Stimulated activated CD8-positive, alpha-beta memory T cell treated with anti-CD3 and anti-CD28 coated beads, Interleukin-7, amount 100 ng/mL, for 48 hours (primary cell): Measurements from ENCODE around the gene TENT5C.
"Not testable (repeated sequence)": the region's sequence is repeated elsewhere in the genome, so short reads cannot be mapped to it uniquely, and the experiment has no call there.

Experiments used
- DNase-seq, 2 donors: peaks; one replicate each; pipeline ENCODE4 v3.0.0-alpha.2; 2020; ENCODE audit warnings: low read depth in 1 of 2; ENCODE audit errors: extremely low read depth in 1 of 2

Gene TENT5C

GRCh38 chr1:117605774-117606648 is at the start of gene TENT5C:
Gene TENT5C (plus strand): TSS chr1:117606048. CDS start chr1:117622869, 16,821 bp downstream.
- peak; percentile 93 to 96 for DNase-seq

DNA sequence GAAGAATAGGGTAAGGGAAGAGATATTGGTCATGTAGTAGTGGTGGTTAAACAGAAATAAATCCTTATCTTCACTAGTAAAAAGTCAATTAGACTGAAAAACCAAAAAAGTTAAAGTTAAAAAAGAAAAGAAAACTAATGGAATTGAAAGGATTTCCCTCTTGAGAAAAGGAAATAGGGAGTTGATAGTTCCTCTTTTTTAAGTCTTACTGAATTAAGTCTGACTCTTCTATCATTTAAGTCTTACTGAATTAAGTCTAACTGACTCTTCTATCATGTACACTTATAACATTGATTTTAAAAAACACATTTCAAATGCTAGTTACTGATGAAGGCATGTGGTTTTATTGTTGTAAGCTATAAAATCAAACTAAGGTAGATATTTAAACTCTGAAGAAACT is 49.5 kb upstream of the TENT5C start:
- DNase-seq = no peak

GRCh38 chr1:117556976-117557375 is 48.9 kb upstream of the TENT5C start:
- no peak for DNase-seq

- DNase-seq = not testable (repeated sequence)
Measured at GRCh38 chr1:117558451-117558850, 47.4 kb upstream of the TENT5C start.

- DNase-seq = no peak
Measured at GRCh38 chr1:117559139-117559538, 46.7 kb upstream of the TENT5C start.

DNA sequence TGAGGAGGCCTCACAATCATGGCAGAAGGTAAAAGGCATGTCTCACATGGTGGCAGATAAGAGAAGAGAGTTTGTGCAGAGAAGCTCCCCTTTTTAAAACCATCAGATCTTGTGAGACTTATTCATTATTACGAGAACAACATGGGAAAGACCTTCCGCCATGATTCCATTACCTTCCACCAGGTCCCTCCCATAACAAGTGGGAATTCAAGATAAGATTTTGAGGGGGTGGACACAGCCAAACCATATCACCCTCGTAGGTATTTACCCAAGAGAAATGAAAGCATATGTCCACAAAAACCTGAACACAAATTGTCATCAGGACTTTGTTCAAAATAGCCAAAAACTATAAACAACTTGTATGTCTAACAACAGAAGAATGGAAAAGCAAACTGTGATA is 45.9 kb upstream of the TENT5C start:
- no peak for DNase-seq

DNA sequence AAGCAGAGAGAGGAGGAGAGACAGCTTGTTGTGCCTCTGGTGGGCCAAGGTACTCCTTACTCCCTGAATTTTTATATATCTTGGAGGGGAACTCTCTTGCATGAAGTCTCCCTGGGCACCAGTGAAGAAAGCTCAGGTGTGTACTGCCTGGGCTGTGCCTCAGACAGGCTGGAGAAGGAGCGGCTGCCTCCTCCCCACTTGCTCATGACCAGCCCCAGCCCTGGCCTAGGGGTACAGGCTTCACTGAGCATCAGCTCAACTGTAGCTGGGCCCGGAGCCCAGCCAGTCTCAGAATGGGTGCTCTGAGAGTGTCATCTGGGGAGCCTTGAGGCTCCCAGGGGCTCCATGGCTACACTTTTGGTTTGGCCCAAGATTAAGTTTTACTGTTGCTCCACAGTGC is 44.8 kb upstream of the TENT5C start:
- DNase-seq = no peak

- no peak for DNase-seq
Measured at GRCh38 chr1:117561551-117561950, 44.3 kb upstream of the TENT5C start.

DNA sequence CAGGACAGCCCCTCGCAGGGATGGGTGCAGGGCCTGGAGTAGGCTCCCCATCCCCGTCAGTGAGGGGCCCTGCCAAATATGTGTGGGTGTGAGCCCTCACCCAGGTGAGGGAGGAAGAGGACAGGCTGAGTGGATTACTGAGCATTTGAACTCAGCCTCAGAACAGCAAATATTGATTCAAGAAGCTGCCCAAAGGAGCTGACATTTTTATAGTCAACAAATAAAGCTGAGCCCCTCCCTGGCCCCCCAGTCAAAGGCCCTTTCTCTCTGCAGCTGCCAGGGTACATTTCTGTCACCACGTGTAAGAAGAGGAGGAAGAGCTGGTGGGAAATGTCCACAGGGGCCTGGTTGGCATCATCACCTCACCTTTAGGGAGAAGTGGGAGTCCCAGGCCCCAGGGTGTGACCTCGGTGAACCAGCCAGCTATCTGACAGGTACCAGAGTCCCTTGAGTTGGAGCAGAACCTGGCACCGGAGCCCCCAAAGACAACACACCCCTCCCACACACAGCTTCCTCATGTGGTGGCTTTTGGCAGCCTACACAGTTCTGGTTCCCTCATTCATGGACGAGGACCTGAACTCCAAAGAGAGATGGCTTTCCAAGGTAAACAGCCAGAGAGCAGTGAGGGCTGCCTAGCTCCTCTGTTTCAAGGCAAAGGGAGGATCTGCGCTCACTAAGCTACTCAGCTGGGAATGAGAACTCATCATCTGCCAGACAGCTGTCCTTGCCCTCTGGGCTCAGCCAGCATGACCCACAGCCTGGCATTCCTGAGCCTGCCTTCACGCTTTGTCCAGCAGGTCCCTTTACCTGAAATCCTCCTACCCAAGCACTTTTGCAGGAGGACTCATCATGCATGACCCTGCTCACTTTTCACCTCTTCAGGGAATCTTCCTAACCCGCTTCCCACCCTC is 43.0 kb upstream of the TENT5C start:
- no peak for DNase-seq

- no peak for DNase-seq
Measured at GRCh38 chr1:117563492-117563875, 42.4 kb upstream of the TENT5C start.

GRCh38 chr1:117564227-117565075 is 41.4 kb upstream of the TENT5C start:
- no peak for DNase-seq

- DNase-seq = no peak
Measured at GRCh38 chr1:117565076-117565556, 40.7 kb upstream of the TENT5C start.

GRCh38 chr1:117565745-117566455 is 39.9 kb upstream of the TENT5C start:
- no peak for DNase-seq

DNA sequence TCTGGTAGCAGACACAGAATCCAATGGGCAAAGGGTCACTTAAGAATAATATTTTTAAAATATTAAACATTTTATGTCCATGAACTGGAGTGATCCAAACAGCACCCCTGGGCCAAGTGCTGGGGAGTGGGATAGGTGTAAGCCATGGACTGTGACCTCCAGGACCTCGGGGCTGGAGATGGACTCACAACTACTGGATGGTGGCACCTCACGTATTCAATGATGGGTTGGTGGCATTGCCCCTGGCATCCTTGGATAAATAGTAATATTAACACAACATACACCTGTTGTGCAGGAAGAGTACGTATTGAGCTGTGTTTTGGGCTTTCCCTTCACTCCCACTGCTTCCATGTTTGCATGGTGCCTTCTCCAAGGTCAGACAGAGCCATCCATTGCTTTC is 39.3 kb upstream of the TENT5C start:
- no peak for DNase-seq

DNA sequence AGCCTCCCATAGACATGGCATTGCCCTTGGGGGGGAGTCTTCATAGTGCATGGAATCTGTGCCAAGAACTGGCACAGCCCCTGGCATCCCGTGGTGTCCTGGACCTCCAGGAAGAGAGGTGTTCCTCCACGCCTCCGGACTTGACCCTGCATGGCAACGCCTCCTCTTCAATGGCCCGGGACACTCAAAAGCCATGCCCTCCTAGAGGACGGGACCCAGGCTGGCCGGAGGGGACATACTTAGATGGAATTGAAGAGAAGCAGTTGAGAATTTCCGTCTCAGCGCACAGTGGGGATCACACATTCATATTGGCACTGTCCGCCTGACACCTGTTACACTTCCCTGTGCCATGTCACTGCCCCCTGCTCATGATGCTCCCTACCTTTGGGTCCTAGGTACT is 38.4 kb upstream of the TENT5C start:
- DNase-seq = no peak

DNA sequence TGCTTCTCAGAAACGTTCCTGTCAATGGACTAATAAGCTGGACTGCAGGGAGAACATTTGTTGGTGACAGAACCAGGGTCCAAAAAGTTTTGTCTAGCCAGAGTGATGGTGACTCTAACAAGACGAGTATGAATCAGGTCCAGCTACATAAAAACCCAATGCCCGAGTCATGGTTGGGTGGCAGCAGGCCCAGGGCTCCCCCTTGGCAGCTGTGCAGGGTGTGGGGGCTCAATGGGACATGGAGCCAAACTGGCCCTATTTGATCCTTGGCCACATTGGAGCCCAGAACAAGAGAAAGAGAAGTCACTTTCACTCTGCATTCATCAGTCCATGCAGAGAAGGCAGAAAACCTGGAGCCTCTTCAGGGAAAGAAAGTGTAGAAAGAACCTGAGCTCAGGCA is 37.9 kb upstream of the TENT5C start:
- DNase-seq = no peak

DNA sequence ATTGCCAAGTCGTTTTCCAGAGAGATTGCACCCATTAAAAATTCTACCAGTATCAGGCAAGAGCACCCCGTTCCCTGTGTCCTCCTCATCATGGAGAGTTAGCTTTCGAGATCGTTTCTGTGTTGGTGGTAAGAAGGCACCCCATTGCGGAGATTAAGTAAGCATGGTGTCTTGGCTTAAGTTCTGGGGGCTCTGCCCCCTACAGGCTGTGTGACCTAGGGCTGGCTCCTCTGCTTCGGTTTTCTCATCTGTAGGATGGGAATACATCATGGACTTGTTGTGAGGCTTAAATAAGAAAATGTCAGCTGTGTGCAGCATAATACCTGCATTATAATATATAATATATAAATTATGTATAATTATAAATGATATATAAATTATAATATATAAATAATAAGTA is 36.8 kb upstream of the TENT5C start:
- DNase-seq = no peak

- DNase-seq = no peak
Measured at GRCh38 chr1:117569856-117570255, 36.0 kb upstream of the TENT5C start.

DNA sequence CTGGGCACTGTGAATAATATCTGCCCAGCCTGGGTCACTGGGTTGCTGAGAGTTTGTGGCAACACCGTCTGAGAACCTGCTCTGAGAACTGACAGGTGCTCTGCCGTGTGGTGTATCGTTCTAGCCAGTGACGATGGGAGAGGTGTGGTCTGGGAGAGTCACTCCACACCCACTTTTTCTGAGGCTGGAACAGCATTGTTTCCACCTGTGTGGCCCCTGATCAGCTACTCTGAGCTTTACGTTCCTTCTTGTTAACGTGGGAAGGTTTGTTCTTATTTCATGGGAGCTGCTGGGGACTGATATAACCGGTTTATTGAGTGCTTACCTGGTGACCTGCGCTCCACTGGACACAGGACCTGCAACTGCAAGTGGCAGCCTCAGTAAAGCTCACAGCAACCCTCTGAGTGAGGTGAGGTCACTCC is 34.8 kb upstream of the TENT5C start:
- no peak for DNase-seq

GRCh38 chr1:117571496-117571895 is 34.4 kb upstream of the TENT5C start:
- DNase-seq = no peak
